VCaP (cell line): ENCODE data around the gene UNC5C.

ENCODE experiments used
- H3K27ac ChIP-seq: fragments of 450-650 bp; 2 replicates; pipeline ENCODE4 v1.5.1; 2017
- TF ChIP-seq, protein P1 (sequence below): fragments of 450-650 bp; conservative IDR thresholded peaks from 2 replicates; pipeline ENCODE4 v1.5.1; 2017; ENCODE audit warnings: mild to moderate bottlenecking, moderate library complexity

UNC5C gene

DNA sequence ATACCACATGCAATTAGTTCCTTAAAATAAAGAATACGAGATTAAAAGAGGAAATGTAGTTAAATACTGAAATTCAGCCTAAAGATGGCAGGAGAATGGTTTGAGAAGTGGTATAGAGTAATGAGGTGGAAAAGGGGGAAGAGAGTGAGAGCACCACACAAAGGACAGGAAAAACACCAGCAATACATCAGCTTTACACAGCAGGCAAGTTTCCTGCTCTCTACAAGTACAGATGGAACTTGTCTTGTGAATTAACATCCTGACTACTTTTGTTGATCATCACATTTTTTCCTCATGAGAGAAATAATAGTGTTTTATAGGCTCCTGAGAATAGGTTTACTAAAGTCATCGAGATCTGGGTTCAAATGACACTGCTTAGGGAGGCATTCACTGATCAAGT, 2.9 kb upstream of the UNC5C start:
- TF ChIP-seq, protein P1, sequence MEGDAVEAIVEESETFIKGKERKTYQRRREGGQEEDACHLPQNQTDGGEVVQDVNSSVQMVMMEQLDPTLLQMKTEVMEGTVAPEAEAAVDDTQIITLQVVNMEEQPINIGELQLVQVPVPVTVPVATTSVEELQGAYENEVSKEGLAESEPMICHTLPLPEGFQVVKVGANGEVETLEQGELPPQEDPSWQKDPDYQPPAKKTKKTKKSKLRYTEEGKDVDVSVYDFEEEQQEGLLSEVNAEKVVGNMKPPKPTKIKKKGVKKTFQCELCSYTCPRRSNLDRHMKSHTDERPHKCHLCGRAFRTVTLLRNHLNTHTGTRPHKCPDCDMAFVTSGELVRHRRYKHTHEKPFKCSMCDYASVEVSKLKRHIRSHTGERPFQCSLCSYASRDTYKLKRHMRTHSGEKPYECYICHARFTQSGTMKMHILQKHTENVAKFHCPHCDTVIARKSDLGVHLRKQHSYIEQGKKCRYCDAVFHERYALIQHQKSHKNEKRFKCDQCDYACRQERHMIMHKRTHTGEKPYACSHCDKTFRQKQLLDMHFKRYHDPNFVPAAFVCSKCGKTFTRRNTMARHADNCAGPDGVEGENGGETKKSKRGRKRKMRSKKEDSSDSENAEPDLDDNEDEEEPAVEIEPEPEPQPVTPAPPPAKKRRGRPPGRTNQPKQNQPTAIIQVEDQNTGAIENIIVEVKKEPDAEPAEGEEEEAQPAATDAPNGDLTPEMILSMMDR = no peak
- no peak overlapping the region for H3K27ac ChIP-seq

DNA sequence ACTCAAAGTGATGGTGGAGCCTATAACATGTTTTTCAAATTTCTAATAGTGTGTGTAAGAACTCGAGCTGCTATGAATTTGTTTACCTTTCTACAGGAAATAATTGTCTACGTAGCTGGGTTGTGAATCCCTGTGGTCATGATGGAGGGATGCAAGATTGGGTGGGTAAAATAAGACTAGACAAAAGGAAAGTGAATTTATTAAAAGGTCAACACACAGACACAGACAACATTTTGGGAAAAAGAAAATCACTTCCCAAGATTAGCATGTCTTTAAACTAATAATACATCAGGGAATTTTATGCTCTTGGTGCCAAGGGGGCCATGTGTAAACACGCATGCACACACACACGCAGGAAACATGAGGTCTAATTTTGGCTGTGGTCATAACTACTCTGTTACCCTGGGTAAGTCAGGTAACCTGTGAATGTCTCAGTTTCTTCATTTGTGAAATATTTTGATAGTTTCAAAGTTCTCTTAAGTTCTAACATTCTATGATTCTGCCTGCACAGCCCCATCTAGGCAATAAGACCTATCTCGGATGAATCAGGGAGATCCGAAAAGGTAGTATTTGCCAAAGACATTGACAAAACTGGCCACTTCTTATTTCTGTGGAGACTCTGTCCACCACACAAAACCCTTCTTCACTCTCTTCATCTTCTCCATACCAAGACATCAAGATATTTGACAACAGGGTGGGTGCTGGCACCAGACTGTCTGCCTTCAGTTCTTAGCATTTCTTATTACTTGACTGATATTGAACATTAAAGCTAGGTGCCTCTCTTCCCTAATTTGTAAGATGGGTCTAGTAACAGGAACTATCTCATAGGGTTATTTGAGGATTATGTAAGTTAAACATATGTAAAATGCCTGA, 1.6 kb upstream of the UNC5C start:
- peak overlapping the region; percentile 49; the same call in 1 of the 2 replicates for H3K27ac ChIP-seq
- TF ChIP-seq, protein P1 = no peak

DNA sequence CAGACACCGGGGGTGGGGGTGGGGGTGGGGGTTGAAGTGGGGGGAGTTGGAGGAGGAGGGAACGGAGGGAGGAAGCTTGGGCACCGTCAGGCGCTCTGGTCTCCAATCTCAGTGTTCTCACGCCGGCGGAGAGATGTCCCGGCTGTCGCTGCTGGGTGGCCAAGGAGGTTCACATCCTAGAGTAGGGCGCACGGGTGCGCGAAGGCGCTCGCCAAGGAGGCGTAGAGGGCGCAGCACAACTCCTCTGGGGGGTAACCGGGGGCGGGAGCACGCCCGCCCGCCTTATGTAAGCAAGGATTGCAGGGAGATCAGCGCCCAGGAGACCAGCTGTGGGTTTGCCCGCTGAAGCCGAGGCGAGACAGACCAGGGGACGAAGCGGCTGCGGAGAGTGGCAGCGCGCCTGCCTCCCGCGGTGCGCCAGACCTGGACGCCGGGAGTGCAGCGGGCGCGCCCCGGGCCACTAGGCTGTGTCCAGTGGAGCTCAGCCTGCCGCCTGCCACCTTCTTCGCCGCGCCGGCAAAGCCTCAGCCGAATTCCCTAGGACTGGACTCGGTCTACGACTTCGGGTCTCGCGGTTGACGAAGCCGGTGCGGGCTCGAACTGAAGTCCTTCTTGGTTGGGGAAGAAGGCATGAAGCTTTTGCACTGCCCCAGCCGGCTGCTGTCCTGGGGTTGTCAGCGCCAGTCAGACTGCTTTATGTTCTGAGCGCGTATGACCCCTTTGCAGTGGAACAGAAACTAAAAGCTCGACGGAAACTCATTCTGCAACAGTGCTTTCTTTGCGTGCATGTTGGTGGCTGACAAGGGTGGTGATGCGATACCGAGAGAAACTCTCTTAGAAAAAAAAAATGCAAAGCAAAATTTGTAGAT, 707 bp upstream of the UNC5C start:
- TF ChIP-seq, protein P1 = no peak
- H3K27ac ChIP-seq = peak overlapping the region; percentile 49; the same call in 1 of the 2 replicates

- peak overlapping the region; percentile 49; the same call in 1 of the 2 replicates for H3K27ac ChIP-seq
- TF ChIP-seq, protein P1 = no peak
These were observed 880 bp downstream of the UNC5C start for GRCh38 chr4:95547715-95548471.

DNA sequence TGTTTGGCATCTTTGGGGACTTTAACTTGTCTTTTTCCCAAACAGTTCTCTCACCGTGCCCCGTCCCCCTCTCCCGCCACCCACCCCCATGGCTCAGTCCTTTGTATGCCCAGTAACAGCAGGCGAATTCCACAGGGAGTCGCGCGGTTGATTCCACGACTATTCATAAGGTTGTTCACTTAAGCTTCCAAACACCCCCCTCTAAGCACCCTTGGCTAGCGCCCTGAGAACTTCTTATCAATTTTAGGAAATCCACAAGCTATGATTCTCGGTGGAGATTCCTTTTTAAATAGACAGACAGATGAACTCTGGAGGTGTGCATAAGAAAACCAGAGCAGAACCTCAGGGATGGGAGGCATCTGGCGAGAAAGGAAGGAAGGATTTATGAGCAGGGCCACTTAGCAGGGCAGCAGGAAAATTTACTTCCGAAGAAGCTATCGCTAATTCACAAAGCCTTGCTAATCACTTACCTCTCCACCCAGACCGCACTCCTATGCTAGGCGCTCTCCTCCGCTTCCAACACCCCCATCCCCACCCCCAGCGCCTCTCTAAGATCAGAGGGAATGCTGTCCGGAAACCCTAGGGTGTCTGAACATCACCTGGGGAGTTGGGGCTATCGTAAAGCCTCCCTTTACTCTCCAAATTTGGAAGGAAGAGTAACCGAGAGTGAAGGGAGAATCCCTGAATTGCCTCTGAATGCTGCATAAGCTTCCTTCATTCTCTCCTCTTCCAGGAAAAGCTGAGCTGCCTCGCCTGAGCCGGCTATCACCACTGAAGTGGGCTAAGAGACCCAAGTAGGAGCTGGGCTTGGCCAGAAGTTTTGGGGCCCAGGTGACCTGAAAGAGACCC, 1.7 kb downstream of the UNC5C start:
- H3K27ac ChIP-seq = no peak overlapping the region
- TF ChIP-seq, protein P1 = no peak

DNA sequence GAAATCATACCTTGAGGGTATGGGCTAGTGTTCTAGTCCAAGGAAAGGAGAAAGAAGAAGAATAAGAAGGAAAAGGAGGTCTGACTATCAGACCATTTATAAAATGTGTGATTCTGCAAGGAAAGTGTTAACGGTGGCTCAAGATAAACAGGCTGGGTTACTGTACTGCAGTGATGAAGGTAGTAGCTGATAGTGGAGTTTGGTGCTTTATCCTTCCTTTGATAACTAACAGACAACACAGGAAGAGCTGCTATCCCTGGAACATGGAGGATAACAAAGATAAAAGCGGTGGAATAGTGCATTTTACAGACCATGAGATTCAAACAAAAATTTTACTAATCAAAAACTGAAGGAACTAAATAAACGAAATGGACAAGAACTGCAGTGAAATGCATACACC, 2.6 kb downstream of the UNC5C start:
- TF ChIP-seq, protein P1 = no peak
- H3K27ac ChIP-seq = no peak overlapping the region
